Stimulated activated memory B cell treated with anti-CD40 and anti-IgM and Interleukin-4, amounts not matched to agents 10 μg/mL and 1 μg/mL and 100 μg/mL, for 72 hours (primary cell): ENCODE data around the gene KCNAB2.

Experiments used
- ATAC-seq: fragments of 150-1000 bp; cut with Tn5 transposase; 2 replicates; pipeline ENCODE4 v1.10.0; 2021
- H3K27ac Mint-ChIP-seq: one replicate; pipeline ENCODE4 v1.8.0; 2022; ENCODE audit warnings: mild to moderate bottlenecking, mixed read lengths
- H3K27me3 Mint-ChIP-seq: one replicate; pipeline ENCODE4 v1.8.0; 2022; ENCODE audit warnings: mixed read lengths
- H3K36me3 Mint-ChIP-seq: one replicate; pipeline ENCODE4 v1.8.0; 2022; ENCODE audit warnings: mixed read lengths
- H3K4me1 Mint-ChIP-seq: one replicate; pipeline ENCODE4 v1.8.0; 2022; ENCODE audit warnings: mixed read lengths
- H3K4me3 Mint-ChIP-seq: one replicate; pipeline ENCODE4 v1.8.0; 2022; ENCODE audit warnings: mild to moderate bottlenecking, moderate library complexity, mixed read lengths
- H3K9me3 Mint-ChIP-seq: one replicate; pipeline ENCODE4 v1.8.0; 2022; ENCODE audit warnings: mixed read lengths

Gene KCNAB2

DNA sequence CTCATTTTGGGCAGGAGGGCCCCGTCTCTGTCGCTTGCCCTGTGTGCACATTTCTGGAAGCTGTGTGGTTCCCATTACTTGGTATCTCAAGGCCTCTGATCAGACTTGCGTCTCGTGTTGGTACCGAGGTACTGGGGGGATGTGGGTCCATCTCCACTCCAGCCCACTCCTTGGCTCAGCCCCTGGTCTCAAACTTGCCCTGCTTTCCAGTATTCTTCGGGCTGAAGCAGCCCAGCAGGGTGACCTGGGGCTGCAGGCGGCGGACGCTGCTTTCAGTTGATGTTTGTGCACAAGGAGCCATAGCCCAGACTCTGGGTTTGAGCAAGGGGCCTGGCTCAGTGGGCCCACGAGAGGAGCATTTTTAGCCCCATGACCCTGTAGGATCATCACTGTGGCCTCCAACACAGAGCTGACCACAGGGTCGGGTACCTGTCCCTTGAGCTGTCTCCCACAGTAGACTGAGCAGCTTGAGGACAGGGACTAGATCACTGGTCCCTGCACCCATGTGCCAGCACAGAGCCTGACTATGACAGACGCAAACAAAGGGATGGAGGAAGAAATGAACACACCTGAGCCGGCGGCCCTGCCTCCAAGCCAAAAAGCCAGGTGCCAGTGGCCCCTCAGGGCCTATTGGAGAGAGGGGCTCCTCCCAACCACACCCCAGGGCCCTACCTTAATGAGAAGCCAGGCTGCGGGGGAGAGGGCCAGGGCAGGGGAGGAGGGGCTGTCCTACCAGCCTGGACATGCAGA is 87.6 kb downstream of the KCNAB2 start:
- Mint-ChIP-seq H3K27ac (no peak overlapping the region), H3K4me3 (no peak overlapping the region), H3K9me3 (peaks cover 10% of the 10 kb centered on the region), H3K27me3 (peaks cover 72% of the 10 kb centered on the region), H3K4me1 (no peaks in the 10 kb centered on the region), H3K36me3 (peaks cover 6% of the 10 kb centered on the region)
- ATAC-seq: no peak

GRCh38 chr1:6134206-6134605 is 88.5 kb downstream of the KCNAB2 start:
- Mint-ChIP-seq H3K36me3 (peaks cover 6% of the 10 kb centered on the region), H3K27me3 (peaks cover 72% of the 10 kb centered on the region), H3K4me3 (no peak overlapping the region), H3K27ac (no peak overlapping the region), H3K4me1 (no peaks in the 10 kb centered on the region), H3K9me3 (peaks cover 10% of the 10 kb centered on the region)
- ATAC-seq: no peak

- peaks cover 6% of the 10 kb centered on the region for H3K36me3 Mint-ChIP-seq
- no peaks in the 10 kb centered on the region for H3K4me1 Mint-ChIP-seq
- H3K9me3 Mint-ChIP-seq: peaks cover 10% of the 10 kb centered on the region
- no peak overlapping the region for H3K27ac Mint-ChIP-seq
- peaks cover 68% of the 10 kb centered on the region for H3K27me3 Mint-ChIP-seq
- H3K4me3 Mint-ChIP-seq: no peak overlapping the region
- no peak for ATAC-seq
Measured at GRCh38 chr1:6134741-6135510, 89.2 kb downstream of the KCNAB2 start.

DNA sequence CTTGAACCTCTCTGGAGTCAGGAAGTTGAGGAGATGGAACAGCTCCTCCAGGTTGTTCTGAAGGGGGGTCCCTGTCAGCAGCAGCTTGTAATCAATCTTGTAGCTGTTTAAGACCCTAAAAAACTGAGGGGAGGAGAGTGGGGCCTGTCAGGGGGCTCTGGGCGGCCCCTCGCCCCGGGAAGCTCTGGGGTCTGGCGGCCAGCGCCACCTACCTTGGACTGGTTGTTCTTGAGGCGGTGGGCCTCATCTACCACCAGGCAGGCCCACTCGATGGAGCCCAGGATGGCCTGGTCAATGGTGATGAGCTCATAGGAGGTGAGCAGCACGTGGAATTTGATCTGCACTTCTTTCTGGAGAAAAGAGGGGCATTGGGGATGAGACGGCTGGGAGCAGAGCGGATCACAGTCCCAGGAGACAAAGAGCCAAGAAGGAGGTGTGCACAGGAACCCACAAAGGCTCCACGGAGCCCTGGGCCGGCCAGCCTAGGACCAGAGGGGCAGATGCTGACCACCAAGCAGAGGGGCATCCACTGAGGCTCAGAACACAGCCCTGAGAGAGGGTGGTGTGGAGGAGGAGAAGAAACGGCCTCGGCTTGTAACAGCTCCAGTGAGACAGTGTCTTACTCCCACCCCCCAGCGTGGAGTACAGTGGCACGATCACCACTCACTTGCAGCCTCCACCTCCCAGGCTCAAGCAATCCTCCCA is 91.0 kb downstream of the KCNAB2 start:
- H3K27me3 Mint-ChIP-seq: peaks cover 61% of the 10 kb centered on the region
- H3K4me3 Mint-ChIP-seq: no peak overlapping the region
- H3K36me3 Mint-ChIP-seq: peaks cover 6% of the 10 kb centered on the region
- H3K27ac Mint-ChIP-seq: no peak overlapping the region
- no peak for ATAC-seq
- H3K4me1 Mint-ChIP-seq: no peaks in the 10 kb centered on the region
- H3K9me3 Mint-ChIP-seq: peaks cover 10% of the 10 kb centered on the region

- Mint-ChIP-seq H3K27ac (no peak overlapping the region), H3K36me3 (peaks cover 2% of the 10 kb centered on the region), H3K4me1 (no peaks in the 10 kb centered on the region), H3K4me3 (no peak overlapping the region), H3K9me3 (peaks cover 1% of the 10 kb centered on the region), H3K27me3 (peaks cover 50% of the 10 kb centered on the region)
- no peak for ATAC-seq
Measured at GRCh38 chr1:6137758-6138157, 92.1 kb downstream of the KCNAB2 start.

DNA sequence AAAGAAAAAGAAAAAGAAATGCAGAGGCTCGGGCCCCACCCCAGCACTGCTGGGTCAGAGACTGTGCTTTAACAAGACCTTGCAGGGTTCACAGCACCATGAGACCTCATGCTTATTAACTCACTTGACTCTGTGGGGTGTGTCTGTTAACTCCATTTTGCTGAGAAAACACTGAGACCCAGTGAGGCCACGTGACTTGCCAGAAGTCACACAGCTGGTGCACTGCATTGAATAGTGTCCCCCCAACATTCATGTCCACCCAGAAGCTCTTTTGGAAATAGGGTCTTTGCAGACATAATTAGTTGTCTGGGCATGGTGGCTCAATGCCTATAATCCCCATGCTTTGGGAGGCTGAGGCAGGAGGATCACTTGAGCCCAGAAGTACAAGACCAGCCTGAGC is 94.7 kb downstream of the KCNAB2 start:
- peaks cover 23% of the 10 kb centered on the region for H3K27me3 Mint-ChIP-seq
- H3K4me1 Mint-ChIP-seq: no peaks in the 10 kb centered on the region
- ATAC-seq: no peak
- H3K27ac Mint-ChIP-seq: no peak overlapping the region
- H3K36me3 Mint-ChIP-seq: no peaks in the 10 kb centered on the region
- no peak overlapping the region for H3K4me3 Mint-ChIP-seq
- H3K9me3 Mint-ChIP-seq: no peaks in the 10 kb centered on the region

DNA sequence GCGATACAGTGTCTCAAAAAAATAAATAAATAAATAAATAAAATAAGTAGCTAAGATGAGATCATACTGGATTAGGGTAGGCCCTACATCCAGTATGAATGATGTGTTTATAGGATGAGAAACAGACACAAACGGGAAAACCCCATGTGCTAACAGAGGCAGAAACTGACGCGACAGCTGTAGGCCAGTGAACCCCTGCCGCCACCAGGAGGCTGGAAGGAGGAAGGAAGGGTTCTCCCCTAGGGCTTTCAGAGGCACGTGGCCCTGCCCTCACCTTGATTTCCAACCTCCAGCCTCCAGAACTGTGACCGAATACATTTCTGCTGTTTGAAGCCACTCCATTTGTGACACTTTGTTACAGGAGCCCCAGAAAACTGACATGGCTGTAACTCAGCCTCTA is 95.9 kb downstream of the KCNAB2 start:
- Mint-ChIP-seq H3K36me3 (no peaks in the 10 kb centered on the region), H3K9me3 (no peaks in the 10 kb centered on the region), H3K27me3 (peaks cover 20% of the 10 kb centered on the region), H3K4me1 (no peaks in the 10 kb centered on the region), H3K27ac (no peak overlapping the region), H3K4me3 (no peak overlapping the region)
- ATAC-seq: peak; percentile 70

DNA sequence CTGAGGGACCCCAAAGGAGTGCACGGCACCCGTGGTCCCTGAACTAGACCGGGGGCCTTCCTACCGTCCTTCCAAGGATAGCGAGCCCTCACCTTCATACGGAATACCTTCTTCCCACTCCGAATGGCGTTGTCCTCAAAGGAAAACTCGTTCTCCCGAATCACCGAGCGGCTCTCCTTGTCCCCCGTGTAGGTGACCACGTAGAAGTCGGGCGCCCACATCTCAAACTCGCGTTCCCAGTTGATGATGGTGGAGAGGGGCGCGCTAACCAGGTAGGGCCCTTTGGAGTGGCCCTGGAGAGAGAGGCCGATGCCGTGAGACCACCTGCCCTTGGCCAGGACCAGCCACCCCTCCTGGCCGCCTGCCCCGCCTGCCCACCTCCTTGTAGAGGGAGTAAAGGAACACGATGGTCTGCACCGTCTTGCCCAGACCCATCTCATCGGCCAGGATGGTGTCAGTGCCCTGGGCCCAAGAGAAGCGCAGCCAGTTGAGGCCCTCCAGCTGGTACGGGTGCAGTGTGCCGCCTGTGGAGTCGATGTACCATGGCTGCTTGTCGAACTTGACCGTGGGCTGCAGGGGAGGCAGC is 96.4 kb downstream of the KCNAB2 start:
- Mint-ChIP-seq H3K9me3 (no peaks in the 10 kb centered on the region), H3K27ac (no peak overlapping the region), H3K36me3 (no peaks in the 10 kb centered on the region), H3K4me1 (no peaks in the 10 kb centered on the region), H3K4me3 (no peak overlapping the region), H3K27me3 (peaks cover 20% of the 10 kb centered on the region)
- no peak for ATAC-seq

DNA sequence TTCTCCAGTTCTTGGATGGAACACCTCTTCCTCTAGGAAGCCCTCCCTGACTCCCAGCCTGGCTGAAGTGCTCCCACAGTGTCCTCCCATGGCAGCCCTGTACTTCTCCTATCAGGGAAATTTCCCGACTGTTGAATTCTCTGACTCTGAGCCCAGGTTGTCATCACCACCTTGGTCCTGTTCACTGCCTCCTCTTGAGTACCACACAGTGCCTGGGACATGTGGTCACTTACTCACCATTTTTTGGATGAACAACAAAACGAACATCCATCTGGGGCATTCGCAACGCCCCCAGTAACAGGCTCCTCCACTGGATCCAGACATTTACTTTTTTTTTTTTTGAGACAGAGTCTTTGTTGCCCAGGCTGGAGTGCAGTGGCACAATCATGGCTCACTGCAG is 97.0 kb downstream of the KCNAB2 start:
- Mint-ChIP-seq H3K4me1 (no peaks in the 10 kb centered on the region), H3K27ac (no peak overlapping the region)

DNA sequence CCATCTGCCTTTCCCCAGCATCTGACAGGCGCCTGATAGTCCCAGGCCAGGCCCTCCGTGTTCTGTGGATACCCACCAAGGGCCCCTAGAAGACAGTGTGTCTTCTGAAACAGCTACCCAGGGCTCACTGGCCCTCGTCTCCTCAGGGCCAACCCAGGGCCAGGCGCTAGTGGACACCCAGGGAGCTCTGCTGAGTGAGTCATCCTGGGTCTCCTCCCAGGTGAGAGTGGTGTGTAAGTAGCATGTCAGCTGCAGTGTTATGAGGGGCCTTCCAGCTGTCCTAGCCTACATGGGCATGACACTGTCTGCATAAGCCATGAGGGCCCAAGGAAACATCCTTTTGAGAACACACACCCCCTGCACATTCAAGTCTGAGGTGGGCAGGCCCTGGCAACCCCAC is 97.7 kb downstream of the KCNAB2 start:
- Mint-ChIP-seq H3K27ac (no peak overlapping the region), H3K36me3 (no peaks in the 10 kb centered on the region), H3K4me3 (no peak overlapping the region), H3K27me3 (peaks cover 16% of the 10 kb centered on the region), H3K4me1 (peaks cover 5% of the 10 kb centered on the region), H3K9me3 (no peaks in the 10 kb centered on the region)
- no peak for ATAC-seq

More for the DNA sequence above, 97.0 kb downstream of the KCNAB2 start:
- Mint-ChIP-seq H3K27me3 (peaks cover 16% of the 10 kb centered on the region), H3K9me3 (no peaks in the 10 kb centered on the region), H3K4me3 (no peak overlapping the region), H3K36me3 (no peaks in the 10 kb centered on the region)
- ATAC-seq: no peak

DNA sequence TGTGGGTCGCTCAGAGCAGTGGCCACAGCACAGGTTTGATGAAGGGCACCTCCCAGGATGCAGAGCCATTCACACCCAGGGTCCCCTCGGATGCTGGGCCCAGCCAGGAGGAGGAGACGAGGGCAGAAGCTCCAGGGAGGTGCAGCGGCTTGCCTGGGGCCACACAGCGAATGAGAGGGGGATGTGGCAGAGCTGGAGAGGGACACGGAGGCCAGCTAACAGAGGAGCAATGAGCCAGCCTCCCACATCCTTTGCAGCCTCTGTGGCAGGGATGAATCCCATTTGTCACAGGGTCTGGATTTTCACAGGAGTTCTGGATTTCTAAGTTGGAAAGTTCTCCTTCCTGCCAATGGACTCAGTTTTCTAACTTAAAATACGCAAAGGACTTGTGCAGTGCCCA is 98.5 kb downstream of the KCNAB2 start:
- Mint-ChIP-seq H3K9me3 (no peaks in the 10 kb centered on the region), H3K4me3 (no peak overlapping the region), H3K4me1 (peaks cover 6% of the 10 kb centered on the region), H3K27me3 (peaks cover 16% of the 10 kb centered on the region), H3K27ac (no peak overlapping the region), H3K36me3 (no peaks in the 10 kb centered on the region)
- ATAC-seq: no peak

- H3K27ac Mint-ChIP-seq: no peak overlapping the region
- H3K9me3 Mint-ChIP-seq: no peaks in the 10 kb centered on the region
- no peak for ATAC-seq
Measured at GRCh38 chr1:6144647-6145395, 99.1 kb downstream of the KCNAB2 start.

DNA sequence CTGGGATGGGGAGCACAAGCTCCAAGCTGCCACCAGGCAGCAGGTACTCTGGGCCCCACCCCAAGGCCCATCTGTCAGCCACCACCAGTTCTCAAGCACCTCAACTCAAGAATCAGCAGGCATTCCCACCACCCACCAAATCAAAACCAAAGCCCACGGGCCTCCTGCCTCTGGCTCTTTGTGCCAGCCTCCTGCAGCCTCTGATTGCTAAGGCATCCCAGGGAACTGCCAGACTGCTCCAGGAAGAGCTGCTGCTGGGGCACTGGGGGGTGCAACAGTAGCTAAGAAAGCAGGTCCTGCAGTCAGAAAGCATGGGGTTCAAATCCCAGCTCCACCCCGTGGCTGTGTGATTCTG is 99.7 kb downstream of the KCNAB2 start:
- Mint-ChIP-seq H3K27me3 (peaks cover 16% of the 10 kb centered on the region), H3K36me3 (no peaks in the 10 kb centered on the region), H3K9me3 (no peaks in the 10 kb centered on the region), H3K4me1 (peaks cover 6% of the 10 kb centered on the region), H3K27ac (no peak overlapping the region), H3K4me3 (no peak overlapping the region)
- no peak for ATAC-seq

More at GRCh38 chr1:6144647-6145395, 99.1 kb downstream of the KCNAB2 start:
- peaks cover 6% of the 10 kb centered on the region for H3K4me1 Mint-ChIP-seq
- peaks cover 16% of the 10 kb centered on the region for H3K27me3 Mint-ChIP-seq
- H3K36me3 Mint-ChIP-seq: no peaks in the 10 kb centered on the region
- no peak overlapping the region for H3K4me3 Mint-ChIP-seq

DNA sequence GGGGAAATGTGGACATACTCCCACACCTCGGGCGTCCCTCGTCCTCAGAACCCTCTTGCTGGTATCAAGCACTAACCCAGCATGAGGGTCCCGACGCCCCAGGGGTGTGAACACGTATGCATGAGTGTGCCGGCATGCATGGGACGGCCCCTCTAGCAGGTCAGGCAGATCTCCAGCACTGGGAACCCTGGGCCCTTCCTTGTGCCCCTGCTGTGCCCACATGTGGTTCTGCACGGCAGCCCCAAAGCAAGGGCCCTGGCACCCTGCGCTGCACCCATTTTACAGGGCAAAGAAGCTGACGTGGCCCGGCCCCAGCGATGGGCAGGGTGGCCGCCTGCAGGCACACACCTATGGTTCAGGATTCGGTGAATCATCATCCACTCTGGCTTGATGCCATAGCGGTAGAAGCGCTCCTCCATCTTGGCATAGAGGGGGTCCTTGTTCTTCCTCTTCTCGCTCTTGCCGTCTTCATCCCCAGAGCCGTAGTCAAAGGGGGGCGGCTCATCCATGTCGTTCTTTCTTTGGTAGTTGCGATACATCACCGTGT is 100.2 kb downstream of the KCNAB2 start:
- Mint-ChIP-seq H3K4me3 (no peak overlapping the region), H3K9me3 (no peaks in the 10 kb centered on the region), H3K36me3 (no peaks in the 10 kb centered on the region), H3K4me1 (peaks cover 6% of the 10 kb centered on the region), H3K27me3 (peaks cover 16% of the 10 kb centered on the region), H3K27ac (no peak overlapping the region)
- ATAC-seq: no peak
